GM21367 (cell line): ENCODE results near the gene CCDC60.
"Not testable (repeated sequence)": the region's sequence is repeated elsewhere in the genome, so short reads cannot be mapped to it uniquely, and the experiment has no call there.

ENCODE experiments used
- ATAC-seq: cut with Tn5 transposase; IDR thresholded peaks from one replicate; pipeline ENCODE4 v1.9.1; 2021; ENCODE audit not compliant: unreplicated experiment

The CCDC60 gene

GRCh38 chr12:119328111-119328510 lies 6.4 kb upstream of the CCDC60 start:
- ATAC-seq = no peak

GRCh38 chr12:119338593-119339363 lies 4.2 kb downstream of the CCDC60 start:
- ATAC-seq = no peak

GRCh38 chr12:119340578-119340977 lies 6.0 kb downstream of the CCDC60 start:
- no peak for ATAC-seq

GRCh38 chr12:119341020-119341419 lies 6.5 kb downstream of the CCDC60 start:
- no peak for ATAC-seq

GRCh38 chr12:119341988-119342387 lies 7.5 kb downstream of the CCDC60 start:
- no peak for ATAC-seq

GRCh38 chr12:119343130-119343529 lies 8.6 kb downstream of the CCDC60 start:
- no peak for ATAC-seq

GRCh38 chr12:119354172-119354571 lies 19.6 kb downstream of the CCDC60 start:
- no peak for ATAC-seq

- ATAC-seq = not testable (repeated sequence)
These were observed 25.8 kb downstream of the CCDC60 start for GRCh38 chr12:119360366-119360765.

GRCh38 chr12:119363037-119363436 lies 28.5 kb downstream of the CCDC60 start:
- no peak for ATAC-seq

GRCh38 chr12:119363490-119363889 lies 29.0 kb downstream of the CCDC60 start:
- no peak for ATAC-seq

GRCh38 chr12:119365451-119365850 lies 30.9 kb downstream of the CCDC60 start:
- ATAC-seq = no peak

- no peak for ATAC-seq
These were observed 31.5 kb downstream of the CCDC60 start for GRCh38 chr12:119366007-119366406.

GRCh38 chr12:119369161-119369560 lies 34.6 kb downstream of the CCDC60 start:
- ATAC-seq = no peak

GRCh38 chr12:119369907-119370546 lies 35.5 kb downstream of the CCDC60 start:
- no peak for ATAC-seq

- ATAC-seq = no peak
These were observed 38.0 kb downstream of the CCDC60 start for GRCh38 chr12:119372540-119372939.

- no peak for ATAC-seq
These were observed 38.5 kb downstream of the CCDC60 start for GRCh38 chr12:119373001-119373400.

- ATAC-seq = no peak
These were observed 39.1 kb downstream of the CCDC60 start for GRCh38 chr12:119373666-119374065.

- no peak for ATAC-seq
These were observed 40.1 kb downstream of the CCDC60 start for GRCh38 chr12:119374635-119375034.

- ATAC-seq = no peak
These were observed 40.8 kb downstream of the CCDC60 start for GRCh38 chr12:119375075-119375882.

- no peak for ATAC-seq
These were observed 41.3 kb downstream of the CCDC60 start for GRCh38 chr12:119375883-119376190.

- no peak for ATAC-seq
These were observed 44.4 kb downstream of the CCDC60 start for GRCh38 chr12:119378903-119379302.
